ENCODE measurements around the gene ADORA2A.

- TF ChIP-seq RAD21 (IDR thresholded peaks at IDR 0.05; ENCODE audit: low read depth) (no peak), MAX (IDR thresholded peaks at IDR 0.05) (no peak), EP300 (IDR thresholded peaks at IDR 0.05; ENCODE audit: borderline replicate concordance) (no peak), YY1 (IDR thresholded peaks at IDR 0.05; ENCODE audit: low read depth) (no peak), FOXM1 (IDR thresholded peaks at IDR 0.05; ENCODE audit: borderline replicate concordance, low read depth) (no peak)
Measured at GRCh38 chr22:24383061-24383460, 44.3 kb upstream of the ADORA2A start.
